Spleen (tissue), 11 donors: ENCODE data around the gene ZNF544. TPM values are rescaled to one million over a fixed set of nuclear protein-coding genes. Genes with fewer than 3 reads are reported as not detected.

Experiments used
- DNase-seq: peaks from one replicate; pipeline ENCODE4 v3.0.0-alpha.2; 2020
- H3K27ac ChIP-seq, 8 donors: fragments of 200-600 bp; sonication (generic) in 7 of 8; 1 replicate in 4 of 8; 2 replicates in 4 of 8; pipeline versions ENCODE4 v1.5.0 to v1.8.0; 2016 to 2021; ENCODE audit warnings: inconsistent platforms in 4 of 8, mild to moderate bottlenecking in 4 of 8, moderate library complexity in 1 of 8
- H3K27me3 ChIP-seq, 7 donors: fragments of 200-600 bp; sonication (generic) in 6 of 7; replicated peaks in 1 of 7; 1 replicate in 4 of 7; 2 replicates in 3 of 7; pipeline versions ENCODE4 v1.5.0 to v1.8.0; 2016 to 2021; ENCODE audit warnings: inconsistent platforms in 3 of 7, mild to moderate bottlenecking in 1 of 7
- H3K36me3 ChIP-seq, 6 donors: fragments of 200-600 bp; sonication (generic) in 5 of 6; 1 replicate in 4 of 6; 2 replicates in 2 of 6; pipeline versions ENCODE4 v1.5.0 to v1.8.0; 2016 to 2021; ENCODE audit warnings: inconsistent platforms in 2 of 6
- H3K4me1 ChIP-seq, 6 donors: fragments of 200-600 bp; sonication (generic) in 5 of 6; 1 replicate in 3 of 6; 2 replicates in 3 of 6; pipeline versions ENCODE4 v1.5.0 to v1.8.0; 2016 to 2021; ENCODE audit warnings: inconsistent platforms in 3 of 6
- H3K4me3 ChIP-seq, 8 donors: fragments of 200-600 bp; sonication (generic) in 7 of 8; 1 replicate in 4 of 8; 2 replicates in 4 of 8; pipeline versions ENCODE4 v1.5.0 to v1.8.0; 2016 to 2021; ENCODE audit warnings: inconsistent platforms in 4 of 8, mild to moderate bottlenecking in 4 of 8, moderate library complexity in 2 of 8
- H3K9me3 ChIP-seq, 8 donors: fragments of 200-600 bp; sonication (generic) in 7 of 8; 1 replicate in 4 of 8; 2 replicates in 4 of 8; pipeline versions ENCODE4 v1.5.0 to v1.8.0; 2016 to 2021; ENCODE audit warnings: inconsistent platforms in 4 of 8
- POLR2A ChIP-seq, 3 donors: fragments of 450-650 bp; IDR thresholded peaks; one replicate each; pipeline ENCODE4 v1.5.1; 2017; ENCODE audit warnings: antibody characterized with exemption in 3 of 3, mild to moderate bottlenecking in 1 of 3
- POLR2AphosphoS5 ChIP-seq, 3 donors: sonication (generic); formaldehyde crosslinking; IDR thresholded peaks; one replicate each; pipeline ENCODE4 v1.5.1; 2017; ENCODE audit warnings: antibody characterized with exemption in 3 of 3
- WGBS, 5 donors: extraction: QIAGEN DNeasy Blood & Tissue Kit in 3 of 5; methylation state at CpG; one replicate each; pipeline versions ENCODE4 v1.1.5 to v1.1.7; 2013 to 2018; 5-methylcytosine and 5-hydroxymethylcytosine counted together
- intact Hi-C: fragments of 100-400 bp; cut with DNase I; formaldehyde crosslinking; loops from one replicate; pipeline ENCODE4 v1.15.0; 2023; ENCODE audit warnings: low total_unique reads
- polyA plus RNA-seq, 3 donors: library from polyadenylated mRNA; stranded (reverse); fragments of 200-250 nt; gene quantifications; one replicate each; pipeline ENCODE4 v1.2.1, GENCODE V29; 2013
- total RNA-seq, 7 donors: library from RNA; depleted of rRNA in 3 of 7; stranded (reverse); fragments of >200 nt in 3 of 7; fragmentation: NEBNext Ultra II Directional in 4 of 7; extraction: Animal tissue kit (Norgen Biotek cat#: 25700) in 4 of 7; gene quantifications; one replicate each; pipeline versions ENCODE4 v1.1.0 to v1.2.1, GENCODE V29; 2016 to 2021
- TF ChIP-seq, protein P1 (sequence below), 11 experiments: fragments of 200-600 bp in 7 of 11; fragments of 450-650 bp in 4 of 11; sonication (generic) in 4 of 11; IDR thresholded peaks in 8 of 11; conservative IDR thresholded peaks in 3 of 11; 1 replicate in 7 of 11; 2 replicates in 4 of 11; pipeline versions ENCODE4 v1.4.0 to v1.8.0; 2016 to 2021; ENCODE audit warnings: antibody characterized with exemption in 11 of 11, inconsistent platforms in 4 of 11, mild to moderate bottlenecking in 1 of 11
- donor health status: healthy with polysubstance abuse.
- donor health status: DM: no; HTN: no; CAD: no; lungs with moderate emphysema.
- donor health status: DM: no; HTN: no; CAD: no.
- donor health status: Bipolar disorder and iron deficiency.
- donor health status: healthy.
- donor health status: DM: no; HTN: no; CAD: no.
- donor health status: DM: yes; HTN: yes; CAD: no.

ZNF544 gene
- total and polyA plus RNA-seq, 10 donors: 12.5 to 58.5 (median 32.3) TPM

DNA sequence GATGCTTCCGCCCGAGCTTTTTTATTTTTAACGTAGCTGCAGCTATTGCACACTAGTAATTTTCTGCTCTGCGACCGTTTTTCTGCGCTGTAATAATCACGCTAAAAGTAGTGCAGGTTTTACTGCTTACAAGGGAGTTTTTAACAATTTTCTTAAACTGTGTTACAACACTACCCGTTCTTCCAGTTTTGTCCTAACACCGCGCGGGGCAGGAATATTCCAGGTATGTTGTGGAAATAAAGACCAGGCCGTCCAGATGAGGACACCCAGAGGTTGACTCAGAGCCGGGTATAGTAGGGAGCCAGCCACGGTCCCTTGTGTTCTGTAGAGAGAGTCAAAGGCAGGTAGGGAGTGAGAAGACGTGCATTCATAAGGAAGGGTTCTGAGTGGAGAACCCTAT lies 24.1 kb upstream of the ZNF544 start:
- 56 to 78% (median 65%) methylated on average over 15 of the region's 15 CpGs for WGBS, 5 donors
- peak overlapping the region in 1 of 8 donors; percentile 36 for H3K4me3 ChIP-seq
- H3K9me3 ChIP-seq: peaks cover 94 to 100% (median 100%) of the 10 kb centered on the region in 8 donors

DNA sequence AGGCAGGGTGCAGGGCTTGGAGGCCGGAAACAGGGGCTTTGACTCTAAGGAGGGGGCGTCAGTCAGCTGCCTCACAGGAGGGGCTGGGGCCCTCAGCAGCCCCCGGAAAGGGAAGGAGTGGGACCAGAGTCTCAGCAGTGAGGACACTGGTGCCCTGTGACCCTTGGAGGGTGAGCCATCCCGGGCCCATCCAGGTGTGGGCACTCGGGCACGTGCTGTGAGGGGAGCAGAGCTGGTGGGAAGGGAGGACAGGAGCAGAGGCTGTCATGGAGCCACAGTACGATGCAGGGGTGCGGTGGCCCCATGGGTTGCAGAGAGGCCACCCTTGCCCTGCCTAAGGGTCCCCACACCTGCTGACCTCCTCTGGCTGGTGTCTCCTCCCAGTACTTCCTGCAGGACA lies 19.1 kb upstream of the ZNF544 start:
- H3K36me3 ChIP-seq: peaks cover 71 to 96% (median 91%) of the 10 kb centered on the region in 6 donors
- H3K27me3 ChIP-seq: no peaks in the 10 kb centered on the region
- H3K4me1 ChIP-seq: no peaks in the 10 kb centered on the region
- DNase-seq: no peak
- no peak overlapping the region for H3K27ac ChIP-seq
- WGBS, 5 donors: 93 to 100% (median 98%) methylated on average over 6 to 8 of the region's 8 CpGs
- intact Hi-C loops: no loop called here
- peaks cover 82 to 100% (median 100%) of the 10 kb centered on the region in 8 donors for H3K9me3 ChIP-seq
- peak overlapping the region in 1 of 8 donors; percentile 54 for H3K4me3 ChIP-seq
- TF ChIP-seq POLR2A (IDR thresholded peaks at IDR 0.05): no peak
- peak in 1 of 3 donors; percentile 44 for TF ChIP-seq POLR2AphosphoS5 (IDR thresholded peaks at IDR 0.05)

More for the DNA sequence above, 24.1 kb upstream of the ZNF544 start:
- DNase-seq: no peak
- Histone ChIP-seq H3K36me3 (peaks cover 45 to 100% (median 91%) of the 10 kb centered on the region in 6 donors), H3K27me3 (no peaks in the 10 kb centered on the region), H3K4me1 (no peaks in the 10 kb centered on the region), H3K27ac (no peak overlapping the region)
- intact Hi-C loops: no loop called here
- TF ChIP-seq, protein P1, sequence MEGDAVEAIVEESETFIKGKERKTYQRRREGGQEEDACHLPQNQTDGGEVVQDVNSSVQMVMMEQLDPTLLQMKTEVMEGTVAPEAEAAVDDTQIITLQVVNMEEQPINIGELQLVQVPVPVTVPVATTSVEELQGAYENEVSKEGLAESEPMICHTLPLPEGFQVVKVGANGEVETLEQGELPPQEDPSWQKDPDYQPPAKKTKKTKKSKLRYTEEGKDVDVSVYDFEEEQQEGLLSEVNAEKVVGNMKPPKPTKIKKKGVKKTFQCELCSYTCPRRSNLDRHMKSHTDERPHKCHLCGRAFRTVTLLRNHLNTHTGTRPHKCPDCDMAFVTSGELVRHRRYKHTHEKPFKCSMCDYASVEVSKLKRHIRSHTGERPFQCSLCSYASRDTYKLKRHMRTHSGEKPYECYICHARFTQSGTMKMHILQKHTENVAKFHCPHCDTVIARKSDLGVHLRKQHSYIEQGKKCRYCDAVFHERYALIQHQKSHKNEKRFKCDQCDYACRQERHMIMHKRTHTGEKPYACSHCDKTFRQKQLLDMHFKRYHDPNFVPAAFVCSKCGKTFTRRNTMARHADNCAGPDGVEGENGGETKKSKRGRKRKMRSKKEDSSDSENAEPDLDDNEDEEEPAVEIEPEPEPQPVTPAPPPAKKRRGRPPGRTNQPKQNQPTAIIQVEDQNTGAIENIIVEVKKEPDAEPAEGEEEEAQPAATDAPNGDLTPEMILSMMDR (IDR thresholded peaks at IDR 0.05 in 8 of 11, conservative IDR thresholded peaks at IDR 0.05 in 3 of 11): no peak
- no peak for TF ChIP-seq POLR2A (IDR thresholded peaks at IDR 0.05)
- TF ChIP-seq POLR2AphosphoS5 (IDR thresholded peaks at IDR 0.05): no peak

DNA sequence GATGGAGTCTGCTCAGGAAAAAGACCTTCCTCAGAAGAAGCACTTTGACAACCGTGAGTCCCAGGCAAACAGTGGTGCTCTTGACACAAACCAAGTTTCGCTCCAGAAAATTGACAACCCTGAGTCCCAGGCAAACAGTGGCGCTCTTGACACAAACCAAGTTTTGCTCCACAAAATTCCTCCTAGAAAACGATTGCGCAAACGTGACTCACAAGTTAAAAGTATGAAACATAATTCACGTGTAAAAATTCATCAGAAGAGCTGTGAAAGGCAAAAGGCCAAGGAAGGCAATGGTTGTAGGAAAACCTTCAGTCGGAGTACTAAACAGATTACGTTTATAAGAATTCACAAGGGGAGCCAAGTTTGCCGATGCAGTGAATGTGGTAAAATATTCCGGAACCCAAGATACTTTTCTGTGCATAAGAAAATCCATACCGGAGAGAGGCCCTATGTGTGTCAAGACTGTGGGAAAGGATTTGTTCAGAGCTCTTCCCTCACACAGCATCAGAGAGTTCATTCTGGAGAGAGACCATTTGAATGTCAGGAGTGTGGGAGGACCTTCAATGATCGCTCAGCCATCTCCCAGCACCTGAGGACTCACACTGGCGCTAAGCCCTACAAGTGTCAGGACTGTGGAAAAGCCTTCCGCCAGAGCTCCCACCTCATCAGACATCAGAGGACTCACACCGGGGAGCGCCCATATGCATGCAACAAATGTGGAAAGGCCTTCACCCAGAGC lies 16.2 kb upstream of the ZNF544 start:
- intact Hi-C loops: no loop called here
- TF ChIP-seq POLR2AphosphoS5 (IDR thresholded peaks at IDR 0.05): no peak
- TF ChIP-seq, protein P1 (IDR thresholded peaks at IDR 0.05 in 8 of 11, conservative IDR thresholded peaks at IDR 0.05 in 3 of 11): no peak
- TF ChIP-seq POLR2A (IDR thresholded peaks at IDR 0.05): no peak
- Histone ChIP-seq H3K27ac (no peak overlapping the region), H3K27me3 (no peaks in the 10 kb centered on the region), H3K36me3 (peaks cover 50 to 66% (median 62%) of the 10 kb centered on the region in 6 donors), H3K9me3 (peaks cover 75 to 100% (median 100%) of the 10 kb centered on the region in 8 donors), H3K4me1 (no peaks in the 10 kb centered on the region), H3K4me3 (peak overlapping the region in 1 of 8 donors; percentile 54)
- DNase-seq: no peak
- WGBS, 5 donors: 97 to 98% (median 98%) methylated on average over 17 of the region's 17 CpGs

DNA sequence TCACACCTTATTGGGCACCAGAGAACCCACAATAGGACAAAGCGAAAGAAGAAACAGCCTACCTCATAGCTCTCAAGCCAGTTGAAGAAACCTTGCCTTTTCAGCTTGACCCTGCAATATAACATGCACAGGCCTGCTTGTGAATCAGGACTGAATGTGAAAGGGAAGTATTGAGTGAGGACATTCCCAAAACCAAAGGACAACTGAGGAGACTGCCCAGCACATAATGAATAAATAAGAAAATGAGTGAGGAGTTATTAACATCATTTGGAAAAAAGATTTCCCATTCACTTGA lies 15.7 kb upstream of the ZNF544 start:
- Histone ChIP-seq H3K27me3 (no peaks in the 10 kb centered on the region), H3K4me1 (no peaks in the 10 kb centered on the region), H3K9me3 (peaks cover 70 to 100% (median 100%) of the 10 kb centered on the region in 8 donors), H3K4me3 (peak overlapping the region in 1 of 8 donors; percentile 54), H3K36me3 (peaks cover 45 to 61% (median 57%) of the 10 kb centered on the region in 6 donors), H3K27ac (no peak overlapping the region)
- TF ChIP-seq, protein P1 (IDR thresholded peaks at IDR 0.05 in 8 of 11, conservative IDR thresholded peaks at IDR 0.05 in 3 of 11): no peak
- TF ChIP-seq POLR2A (IDR thresholded peaks at IDR 0.05) (no peak), POLR2AphosphoS5 (IDR thresholded peaks at IDR 0.05) (no peak)
- WGBS, 5 donors: 93 to 100% (median 100%) methylated on average over 1 of the region's 1 CpG
- DNase-seq: no peak
- intact Hi-C loops: no loop called here
